Testis (tissue), 3 donors: Measurements from ENCODE around the gene TEX52. TPM values are rescaled to one million over a fixed set of nuclear protein-coding genes. Genes with fewer than 3 reads are reported as not detected.
"Not testable (repeated sequence)": the region's sequence is repeated elsewhere in the genome, so short reads cannot be mapped to it uniquely, and the experiment has no call there.

Experiments
- DNase-seq: peaks from one replicate; pipeline ENCODE4 v3.0.0-alpha.2; 2019
- H3K27ac ChIP-seq, 2 donors: fragments of 200-600 bp; sonication (generic); one replicate each; pipeline ENCODE4 v1.5.1; 2019
- H3K27me3 ChIP-seq: fragments of 200-600 bp; sonication (generic); one replicate; pipeline ENCODE4 v1.5.1; 2019
- H3K36me3 ChIP-seq: fragments of 200-600 bp; sonication (generic); one replicate; pipeline ENCODE4 v1.5.1; 2017; ENCODE audit warnings: low read depth; ENCODE audit errors: missing control alignments
- H3K4me1 ChIP-seq: fragments of 200-600 bp; sonication (generic); one replicate; pipeline ENCODE4 v1.5.1; 2019
- H3K4me3 ChIP-seq, 2 donors: fragments of 200-600 bp; sonication (generic); one replicate each; pipeline ENCODE4 v1.5.1; 2017 to 2019
- H3K9me3 ChIP-seq: fragments of 200-600 bp; sonication (generic); one replicate; pipeline ENCODE4 v1.5.1; 2017
- CTCF ChIP-seq, 3 experiments: fragments of 450-650 bp in 2 of 3; fragments of 200-600 bp in 1 of 3; sonication (generic) in 1 of 3; IDR thresholded peaks; one replicate each; pipeline ENCODE4 v1.5.1; 2016 to 2019; ENCODE audit warnings: antibody characterized with exemption in 3 of 3, mild to moderate bottlenecking in 2 of 3, moderate library complexity in 1 of 3
- POLR2A ChIP-seq: fragments of 450-650 bp; IDR thresholded peaks from one replicate; pipeline ENCODE4 v1.6.1; 2017; ENCODE audit warnings: antibody characterized with exemption, mild to moderate bottlenecking, moderate library complexity
- WGBS, 2 donors: methylation state at CpG; one replicate each; pipeline ENCODE4 v1.1.5; 2018; 5-methylcytosine and 5-hydroxymethylcytosine counted together
- intact Hi-C: fragments of 100-400 bp; cut with DNase I; formaldehyde crosslinking; loops from one replicate; pipeline ENCODE4 v1.15.1; 2023; ENCODE audit warnings: low total_unique reads
- polyA plus RNA-seq: library from polyadenylated mRNA; stranded (reverse); fragments of 350-450 nt; fragmentation: Illumina TruSeq; extraction: RNeasy Lipid Tissue Mini Kit (QIAGEN cat#74804); gene quantifications from one replicate; pipeline ENCODE4 v1.2.3, GENCODE V29; 2014; ENCODE audit warnings: low read depth, low replicate concordance; ENCODE audit not compliant: insufficient read depth
- total RNA-seq, 2 donors: library from RNA; depleted of rRNA; stranded (reverse); fragments of >200 nt; gene quantifications; one replicate each; pipeline ENCODE4 v1.2.3, GENCODE V29; 2016

The TEX52 gene
- total and polyA plus RNA-seq, 3 donors from 2014 or later: 0.81 to 11.4 (median 4.7) TPM

- no peak overlapping the region for H3K27ac ChIP-seq
- DNase-seq: no peak
- H3K9me3 ChIP-seq: no peaks in the 10 kb centered on the region
- no peak overlapping the region for H3K4me3 ChIP-seq
- no peaks in the 10 kb centered on the region for H3K27me3 ChIP-seq
- intact Hi-C loops: no loop called here
- H3K36me3 ChIP-seq: no peaks in the 10 kb centered on the region
- 95 to 98% methylated on average over 3 of the region's 3 CpGs for WGBS, 2 donors
- peaks cover 11% of the 10 kb centered on the region for H3K4me1 ChIP-seq
- TF ChIP-seq POLR2A (no peak), CTCF (IDR thresholded peaks at IDR 0.05) (no peak)
Measured at GRCh38 chr12:2879853-2880252, 23.0 kb upstream of the TEX52 start.

- intact Hi-C loops: no loop called here
- H3K4me1 ChIP-seq: peaks cover 11% of the 10 kb centered on the region
- WGBS, 2 donors: 30 to 44% methylated on average over 16 of the region's 16 CpGs
- no peaks in the 10 kb centered on the region for H3K27me3 ChIP-seq
- H3K9me3 ChIP-seq: no peaks in the 10 kb centered on the region
- TF ChIP-seq CTCF (IDR thresholded peaks at IDR 0.05) (no peak), POLR2A (no peak)
- peak overlapping the region; percentile 87 to 89 for H3K27ac ChIP-seq
- peak overlapping the region; percentile 80 to 85 for H3K4me3 ChIP-seq
- DNase-seq: no peak
- no peaks in the 10 kb centered on the region for H3K36me3 ChIP-seq
Measured at GRCh38 chr12:2877953-2878732, 21.3 kb upstream of the TEX52 start.

GRCh38 chr12:2877047-2877952 is 20.5 kb upstream of the TEX52 start, which contains the start of the genes FOXM1 and RHNO1:
Gene FOXM1 (minus strand): TSS chr12:2877174. CDS start chr12:2874478, 2,696 bp downstream.
Gene RHNO1 (plus strand): TSS chr12:2877223. CDS start chr12:2885367, 8,144 bp downstream.
- Histone ChIP-seq H3K27ac (peak within 1 kb of the TSS; percentile 87 to 89), H3K36me3 (no peaks in the 10 kb centered on the region), H3K9me3 (no peaks in the 10 kb centered on the region), H3K27me3 (no peaks in the 10 kb centered on the region), H3K4me3 (peak within 1 kb of the TSS; percentile 80 to 85), H3K4me1 (peaks cover 11% of the 10 kb centered on the region)
- intact Hi-C loops: no loop called here
- TF ChIP-seq POLR2A (no peak), CTCF (IDR thresholded peaks at IDR 0.05) (no peak)
- peak; percentile 96 for DNase-seq
- WGBS, 2 donors: 0 to 1% methylated on average over 19 to 55 of the region's 70 CpGs

- Histone ChIP-seq H3K4me1 (peaks cover 11% of the 10 kb centered on the region), H3K36me3 (no peaks in the 10 kb centered on the region), H3K27me3 (no peaks in the 10 kb centered on the region), H3K27ac (peak overlapping the region; percentile 87 to 89), H3K4me3 (peak overlapping the region; percentile 80 to 85), H3K9me3 (no peaks in the 10 kb centered on the region)
- DNase-seq: no peak
- no peak for TF ChIP-seq CTCF (IDR thresholded peaks at IDR 0.05)
- no peak for TF ChIP-seq POLR2A
- intact Hi-C loops: no loop called here
- 5 to 13% methylated on average over 10 to 27 of the region's 38 CpGs for WGBS, 2 donors
Measured at GRCh38 chr12:2876431-2877046, 19.7 kb upstream of the TEX52 start.

GRCh38 chr12:2868986-2869632 is 12.3 kb upstream of the TEX52 start:
- H3K4me1 ChIP-seq, H3K4me3 ChIP-seq, DNase-seq, H3K9me3 ChIP-seq, H3K27me3 ChIP-seq, intact Hi-C loops, H3K27ac ChIP-seq, H3K36me3 ChIP-seq: not testable (repeated sequence)
- WGBS, 2 donors: 89 to 93% methylated on average over 9 of the region's 9 CpGs
